GM10266 (cell line): ENCODE data around the gene PLGRKT.
"Not testable (repeated sequence)": the region's sequence is repeated elsewhere in the genome, so short reads cannot be mapped to it uniquely, and the experiment has no call there.

Experiments
- DNase-seq: peaks from one replicate; pipeline ENCODE4 v3.0.0; 2012; ENCODE audit errors: extremely low spot score
- TF ChIP-seq, protein P1 (sequence below): IDR thresholded peaks from 2 replicates; pipeline ENCODE4 v1.5.1; 2012; ENCODE audit warnings: mild to moderate bottlenecking, low read depth; ENCODE audit not compliant: control insufficient read depth, insufficient read depth; ENCODE audit errors: missing control alignments

Gene PLGRKT

DNA sequence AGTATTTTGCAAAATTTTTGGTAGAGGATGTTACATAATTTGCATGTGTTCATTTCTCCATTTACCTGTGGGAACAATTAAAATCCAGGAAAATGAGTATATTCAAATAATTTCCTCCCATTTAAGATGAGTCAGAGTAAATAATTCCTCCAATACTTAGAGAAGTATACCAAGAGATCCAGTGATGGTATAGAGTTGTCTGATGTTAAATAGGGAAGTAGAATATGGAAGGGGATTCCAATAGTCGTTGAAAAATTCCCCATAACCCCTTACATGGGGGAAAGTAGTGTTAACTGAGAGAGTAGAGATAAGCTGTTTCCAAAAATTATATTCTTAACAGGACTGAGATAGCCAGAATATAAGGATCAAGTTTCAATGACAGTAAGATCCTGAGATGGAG lies 28.3 kb upstream of the PLGRKT start:
- no peak for DNase-seq
- TF ChIP-seq, protein P1, sequence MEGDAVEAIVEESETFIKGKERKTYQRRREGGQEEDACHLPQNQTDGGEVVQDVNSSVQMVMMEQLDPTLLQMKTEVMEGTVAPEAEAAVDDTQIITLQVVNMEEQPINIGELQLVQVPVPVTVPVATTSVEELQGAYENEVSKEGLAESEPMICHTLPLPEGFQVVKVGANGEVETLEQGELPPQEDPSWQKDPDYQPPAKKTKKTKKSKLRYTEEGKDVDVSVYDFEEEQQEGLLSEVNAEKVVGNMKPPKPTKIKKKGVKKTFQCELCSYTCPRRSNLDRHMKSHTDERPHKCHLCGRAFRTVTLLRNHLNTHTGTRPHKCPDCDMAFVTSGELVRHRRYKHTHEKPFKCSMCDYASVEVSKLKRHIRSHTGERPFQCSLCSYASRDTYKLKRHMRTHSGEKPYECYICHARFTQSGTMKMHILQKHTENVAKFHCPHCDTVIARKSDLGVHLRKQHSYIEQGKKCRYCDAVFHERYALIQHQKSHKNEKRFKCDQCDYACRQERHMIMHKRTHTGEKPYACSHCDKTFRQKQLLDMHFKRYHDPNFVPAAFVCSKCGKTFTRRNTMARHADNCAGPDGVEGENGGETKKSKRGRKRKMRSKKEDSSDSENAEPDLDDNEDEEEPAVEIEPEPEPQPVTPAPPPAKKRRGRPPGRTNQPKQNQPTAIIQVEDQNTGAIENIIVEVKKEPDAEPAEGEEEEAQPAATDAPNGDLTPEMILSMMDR, result no peak

DNA sequence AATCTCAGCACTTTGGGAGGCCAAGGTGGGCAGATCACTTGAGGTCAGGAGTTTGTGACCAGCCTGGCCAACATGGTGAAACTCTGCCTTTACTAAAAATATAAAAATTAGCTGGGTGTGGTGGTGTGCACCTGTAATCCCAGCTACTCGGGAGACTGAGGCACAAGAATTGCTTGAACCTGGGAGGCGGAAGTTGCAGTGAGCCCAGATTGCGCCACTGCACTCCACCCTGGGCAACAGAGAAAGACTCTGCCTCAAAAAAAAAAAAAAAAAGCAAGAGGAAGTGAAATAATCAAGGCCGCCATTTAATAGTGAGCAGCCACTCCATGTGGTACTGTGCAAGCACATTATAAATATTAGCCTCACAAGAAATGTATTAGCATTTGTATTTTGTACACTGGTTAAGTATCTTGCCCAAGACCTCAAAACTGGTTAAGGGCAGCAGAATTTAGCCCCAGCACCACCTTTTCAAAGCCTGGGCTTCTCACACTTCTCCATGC lies 27.2 kb upstream of the PLGRKT start:
- not testable (repeated sequence) for DNase-seq

DNA sequence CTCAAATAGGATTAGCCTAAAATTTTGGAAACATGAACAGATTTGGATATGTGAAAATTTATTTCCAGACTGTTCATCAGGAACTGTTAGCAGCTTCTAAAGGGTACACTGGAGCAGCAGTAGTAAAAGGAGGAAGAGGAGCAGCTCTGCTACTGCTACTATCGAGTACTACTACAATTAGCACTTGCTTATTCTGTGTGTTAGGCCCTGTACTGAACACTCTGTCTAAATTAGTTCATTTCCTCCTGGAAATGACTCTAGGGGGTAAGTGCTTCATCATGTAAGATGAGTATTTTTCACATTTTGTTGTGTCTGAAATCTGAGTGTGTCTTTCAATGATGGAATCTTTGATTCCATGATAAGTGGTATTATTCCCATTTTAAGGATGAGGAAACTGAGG lies 22.4 kb upstream of the PLGRKT start:
- TF ChIP-seq, protein P1, result no peak
- no peak for DNase-seq

DNA sequence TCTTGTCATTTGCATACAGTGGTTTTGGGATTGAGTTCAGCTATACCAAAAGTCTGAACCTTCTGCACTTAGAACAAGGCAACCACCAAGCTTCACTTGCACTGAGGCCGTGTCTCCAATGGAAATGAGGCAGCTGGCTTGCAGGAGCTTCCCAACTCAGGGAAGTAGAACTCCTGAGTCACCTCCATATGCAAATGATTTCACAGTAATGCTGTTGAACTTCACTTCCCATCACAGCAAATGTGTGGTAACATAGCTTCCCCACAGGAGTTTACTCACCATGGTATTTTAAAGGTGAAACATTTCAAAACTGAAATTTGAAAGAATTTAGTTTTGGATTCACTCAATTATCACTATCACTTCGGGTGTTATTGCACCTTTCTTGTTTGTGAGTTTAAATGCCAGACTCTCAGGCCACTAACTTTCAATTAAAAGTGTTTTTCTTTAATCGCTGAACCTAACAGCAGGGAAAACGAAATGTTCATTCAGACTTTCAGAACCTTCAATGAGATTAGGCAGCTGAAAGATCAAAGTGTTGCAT lies 21.6 kb upstream of the PLGRKT start:
- DNase-seq, result peak; percentile 42
- TF ChIP-seq, protein P1, result no peak

DNA sequence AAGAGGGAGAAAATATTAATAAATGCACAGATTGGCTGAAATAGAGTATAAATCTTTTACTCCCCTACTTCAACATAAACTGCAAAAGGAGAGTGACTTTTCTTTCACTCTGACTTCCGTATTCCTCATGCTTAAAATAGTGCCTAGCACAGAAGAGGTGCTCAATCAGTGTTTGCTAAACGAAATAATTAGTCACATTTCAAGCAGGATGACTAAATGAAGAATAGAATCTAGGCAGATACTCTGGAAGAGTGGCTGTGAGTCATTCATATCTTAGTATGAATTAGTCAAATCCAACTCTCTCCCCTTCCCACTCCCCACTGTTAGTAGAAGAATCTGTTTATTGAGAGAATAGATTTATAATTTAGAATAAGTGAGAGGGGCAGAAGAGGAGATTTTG lies 17.5 kb upstream of the PLGRKT start:
- TF ChIP-seq, protein P1, result no peak
- DNase-seq, result no peak

DNA sequence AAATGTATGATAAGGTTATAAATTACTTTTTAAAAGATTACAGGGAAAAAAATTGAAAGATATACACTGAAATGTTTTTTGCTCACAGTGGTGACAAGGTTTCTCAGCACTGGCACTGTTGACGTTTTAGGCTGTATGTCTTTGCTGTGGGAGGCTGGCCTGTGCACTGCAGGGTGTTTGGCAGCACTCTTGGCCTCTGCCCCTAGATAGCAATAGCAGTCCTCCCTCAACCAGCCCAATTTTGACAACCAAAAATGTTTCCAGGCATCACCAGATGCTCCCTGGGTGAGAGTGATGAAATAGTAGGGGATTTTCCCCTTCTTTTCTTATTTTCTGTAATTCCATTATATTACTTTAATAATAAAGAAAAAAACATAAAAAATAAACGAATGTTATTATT lies 15.9 kb upstream of the PLGRKT start:
- TF ChIP-seq, protein P1, result no peak
- no peak for DNase-seq

DNA sequence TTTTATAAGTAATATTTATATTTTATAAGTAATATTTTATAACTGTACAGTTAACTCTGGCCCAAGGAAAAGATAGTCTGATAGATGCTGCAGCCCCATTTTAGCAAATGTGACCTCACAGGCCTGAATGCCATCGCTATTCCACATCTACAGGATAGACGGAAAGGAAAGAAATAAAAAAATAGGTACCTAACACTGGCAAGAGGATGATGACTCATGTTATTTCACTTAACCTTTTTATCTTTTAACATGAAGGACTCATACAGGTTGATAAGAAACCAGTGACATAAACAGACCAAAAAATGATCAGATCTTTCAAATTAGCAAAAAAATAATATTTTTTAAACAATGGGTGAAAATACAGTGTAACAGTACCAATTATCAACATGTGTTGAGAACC lies 15.3 kb upstream of the PLGRKT start:
- TF ChIP-seq, protein P1, result no peak

DNA sequence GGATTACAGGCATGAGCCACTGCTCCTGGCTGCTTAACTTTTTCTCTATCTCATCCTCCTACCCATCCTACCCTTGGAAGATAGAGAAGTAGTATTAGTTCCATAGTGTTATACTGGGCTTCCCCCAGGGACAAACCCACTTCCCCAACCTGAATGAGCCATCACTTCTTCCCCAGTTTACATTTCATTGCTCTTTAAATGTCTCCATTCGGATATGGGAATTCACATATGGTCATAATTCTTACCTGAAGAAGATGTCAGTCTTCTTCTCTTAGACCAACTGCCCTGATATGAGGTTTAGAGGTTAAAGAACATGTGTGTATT lies 14.5 kb upstream of the PLGRKT start:
- TF ChIP-seq, protein P1, result no peak
- no peak for DNase-seq

More for the DNA sequence above, 15.3 kb upstream of the PLGRKT start:
- DNase-seq, result no peak
